HK-2 (cell line): Measurements from ENCODE around the gene STMN3.
"Not testable (repeated sequence)": the region's sequence is repeated elsewhere in the genome, so short reads cannot be mapped to it uniquely, and the experiment has no call there.

Source experiments
- DNase-seq: peaks from one replicate; pipeline ENCODE4 v3.0.0-alpha.2; 2018; ENCODE audit not compliant: unreplicated experiment

STMN3 gene

DNA sequence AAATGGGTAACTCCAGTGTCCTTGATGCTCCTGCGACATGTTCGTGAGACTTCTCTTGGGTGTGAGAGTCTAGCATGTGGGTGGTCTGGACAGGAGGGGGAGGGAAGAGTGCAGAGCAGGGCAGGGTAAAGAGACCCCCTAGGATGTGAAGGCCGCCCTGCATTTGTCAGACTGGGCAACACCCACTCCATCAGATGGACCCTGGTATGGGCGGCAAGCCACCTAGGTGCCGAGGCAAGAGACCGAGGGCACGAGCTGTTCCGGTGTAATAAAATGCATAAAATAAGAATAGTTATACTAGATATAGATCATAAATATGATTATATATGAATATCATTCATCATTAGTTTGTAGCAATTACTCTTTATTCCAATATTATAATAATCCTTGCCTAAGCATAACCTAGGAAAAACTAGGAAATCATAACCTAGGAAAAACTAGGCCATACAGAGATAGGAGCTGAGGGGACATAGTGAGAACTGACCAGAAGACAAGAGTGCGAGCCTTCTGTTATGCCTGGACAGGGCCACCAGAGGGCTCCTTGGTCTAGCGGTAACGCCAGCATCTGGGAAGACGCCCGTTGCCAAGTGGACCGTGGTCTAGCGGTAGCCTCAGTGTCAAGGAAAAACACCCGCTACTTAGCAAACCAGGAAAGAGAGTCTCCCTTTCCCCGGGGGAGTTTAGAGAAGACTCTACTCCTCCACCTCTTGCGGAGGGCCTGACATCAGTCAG, 39.2 kb downstream of the STMN3 start:
- not testable (repeated sequence) for DNase-seq

GRCh38 chr20:63612276-63612931, 40.8 kb downstream of the STMN3 start:
- DNase-seq = no peak

- no peak for DNase-seq
These were observed 41.6 kb downstream of the STMN3 start for GRCh38 chr20:63611646-63612045.

- DNase-seq = no peak
These were observed 42.4 kb downstream of the STMN3 start for GRCh38 chr20:63610581-63611435.

GRCh38 chr20:63606686-63607085, 46.5 kb downstream of the STMN3 start:
- DNase-seq = no peak

DNA sequence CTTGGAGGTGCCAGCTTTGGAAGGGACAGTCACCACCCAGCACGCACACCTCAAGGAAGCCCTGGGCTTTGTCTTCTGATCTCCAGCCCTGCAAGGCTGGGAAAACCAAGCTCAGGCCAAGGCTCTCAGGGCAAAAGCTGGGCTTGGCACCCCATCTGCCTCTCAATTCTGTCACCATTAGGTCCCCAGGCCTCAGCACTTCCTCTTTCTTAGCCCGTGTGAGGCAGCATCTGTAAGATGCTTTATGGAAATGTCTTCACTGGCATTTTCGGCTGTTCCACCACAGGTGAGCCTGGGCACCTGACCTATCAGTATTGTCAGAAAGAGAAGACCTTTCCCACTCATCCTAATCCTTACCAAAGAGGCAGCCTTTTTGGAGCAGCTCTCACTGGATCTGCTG, 50.9 kb downstream of the STMN3 start:
- no peak for DNase-seq

DNA sequence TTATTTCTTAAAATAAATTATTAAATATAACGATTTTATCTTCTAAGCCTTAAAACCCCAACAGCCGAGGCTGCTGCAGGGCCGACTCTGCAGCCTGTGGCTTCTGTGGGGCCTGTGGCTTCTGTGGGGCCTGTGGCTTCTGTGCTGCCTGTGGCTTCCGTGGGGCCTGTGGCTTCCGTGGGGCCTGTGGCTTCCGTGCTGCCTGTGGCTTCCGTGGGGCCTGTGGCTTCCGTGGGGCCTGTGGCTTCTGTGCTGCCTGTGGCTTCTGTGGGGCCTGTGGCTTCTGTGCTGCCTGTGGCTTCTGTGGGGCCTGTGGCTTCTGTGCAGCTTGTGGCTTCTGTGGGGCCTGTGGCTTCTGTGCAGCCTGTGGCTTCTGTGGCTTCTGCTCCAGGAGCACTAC, 51.5 kb downstream of the STMN3 start:
- not testable (repeated sequence) for DNase-seq

GRCh38 chr20:63599396-63600050, 53.7 kb downstream of the STMN3 start:
- no peak for DNase-seq

GRCh38 chr20:63598479-63599395, 54.5 kb downstream of the STMN3 start:
- no peak for DNase-seq

GRCh38 chr20:63597651-63598478, 55.4 kb downstream of the STMN3 start:
- no peak for DNase-seq

DNA sequence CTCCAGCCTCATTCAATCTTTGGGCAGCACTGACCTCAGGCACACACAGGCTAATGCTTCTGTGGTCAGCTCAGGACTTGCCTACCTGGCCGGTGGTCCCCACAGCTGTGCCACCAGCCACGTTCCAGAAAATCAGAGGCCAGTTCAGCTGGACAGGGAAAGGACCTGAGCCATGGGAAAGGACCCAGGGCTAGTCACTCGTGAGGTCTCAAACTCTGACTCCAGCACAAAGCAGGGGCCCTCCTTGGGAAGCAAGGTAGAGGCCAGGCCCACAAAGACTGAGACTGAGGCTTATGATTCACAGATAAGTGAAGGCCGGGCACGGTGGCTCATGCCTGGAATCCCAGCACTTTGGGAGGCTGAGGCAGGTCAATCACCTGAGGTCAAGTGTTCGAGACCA, 56.8 kb downstream of the STMN3 start:
- no peak for DNase-seq

- DNase-seq = no peak
These were observed 57.7 kb downstream of the STMN3 start for GRCh38 chr20:63595416-63596127.

- DNase-seq = no peak
These were observed 59.1 kb downstream of the STMN3 start for GRCh38 chr20:63594043-63594561.

GRCh38 chr20:63592661-63593060, 60.6 kb downstream of the STMN3 start:
- DNase-seq = no peak

- no peak for DNase-seq
These were observed 61.4 kb downstream of the STMN3 start for GRCh38 chr20:63591786-63592355.

GRCh38 chr20:63591147-63591533, 62.1 kb downstream of the STMN3 start:
- DNase-seq = no peak

- DNase-seq = no peak
These were observed 62.7 kb downstream of the STMN3 start for GRCh38 chr20:63590218-63591146.
